Measurements from ENCODE around the gene KSR1.

Gene KSR1

DNA sequence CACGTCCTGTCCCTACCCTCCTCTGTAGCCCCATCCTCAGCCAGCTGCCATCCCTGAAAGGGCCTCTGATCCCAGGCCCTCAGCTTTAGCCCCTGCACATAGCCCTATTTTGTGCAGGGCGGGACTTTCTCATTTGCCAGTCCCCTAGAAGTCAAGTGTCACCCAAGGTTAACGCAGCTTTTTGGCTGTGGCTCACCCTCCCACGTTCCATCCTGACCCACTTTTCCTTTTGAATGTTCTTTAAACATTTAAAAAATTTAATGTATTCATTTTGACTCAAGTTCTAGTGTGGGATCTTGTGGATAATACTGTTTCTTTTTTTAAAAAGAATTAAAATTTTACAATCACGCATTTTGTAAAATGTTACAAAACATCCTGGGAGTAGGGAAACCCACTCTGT lies 112.6 kb downstream of the KSR1 start:
- Histone ChIP-seq H3K79me2 (ENCODE audit: insufficient read depth, low read depth) (no peaks in the 10 kb centered on the region), H3K4me2 (no peak overlapping the region), H3K36me3 (ENCODE audit: insufficient read depth) (no peaks in the 10 kb centered on the region), H3K4me3 (IDR thresholded peaks at IDR 0.05; ENCODE audit: insufficient read depth, low read depth, low read length) (no peak overlapping the region), H2AFZ (ENCODE audit: low read depth) (no peak overlapping the region), H4K20me1 (ENCODE audit: insufficient read depth) (no peaks in the 10 kb centered on the region), H3K4me1 (ENCODE audit: low read depth, poor library complexity, severe bottlenecking) (no peaks in the 10 kb centered on the region), H3K27ac (no peak overlapping the region), H3K9ac (no peak overlapping the region), H3K27me3 (ENCODE audit: insufficient read depth, low read depth) (no peaks in the 10 kb centered on the region)
- TF ChIP-seq, protein P1, sequence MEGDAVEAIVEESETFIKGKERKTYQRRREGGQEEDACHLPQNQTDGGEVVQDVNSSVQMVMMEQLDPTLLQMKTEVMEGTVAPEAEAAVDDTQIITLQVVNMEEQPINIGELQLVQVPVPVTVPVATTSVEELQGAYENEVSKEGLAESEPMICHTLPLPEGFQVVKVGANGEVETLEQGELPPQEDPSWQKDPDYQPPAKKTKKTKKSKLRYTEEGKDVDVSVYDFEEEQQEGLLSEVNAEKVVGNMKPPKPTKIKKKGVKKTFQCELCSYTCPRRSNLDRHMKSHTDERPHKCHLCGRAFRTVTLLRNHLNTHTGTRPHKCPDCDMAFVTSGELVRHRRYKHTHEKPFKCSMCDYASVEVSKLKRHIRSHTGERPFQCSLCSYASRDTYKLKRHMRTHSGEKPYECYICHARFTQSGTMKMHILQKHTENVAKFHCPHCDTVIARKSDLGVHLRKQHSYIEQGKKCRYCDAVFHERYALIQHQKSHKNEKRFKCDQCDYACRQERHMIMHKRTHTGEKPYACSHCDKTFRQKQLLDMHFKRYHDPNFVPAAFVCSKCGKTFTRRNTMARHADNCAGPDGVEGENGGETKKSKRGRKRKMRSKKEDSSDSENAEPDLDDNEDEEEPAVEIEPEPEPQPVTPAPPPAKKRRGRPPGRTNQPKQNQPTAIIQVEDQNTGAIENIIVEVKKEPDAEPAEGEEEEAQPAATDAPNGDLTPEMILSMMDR (conservative IDR thresholded peaks at IDR 0.05; ENCODE audit: low read depth, low read length): no peak

GRCh38 chr17:27569257-27569722 lies 113.0 kb downstream of the KSR1 start:
- no peaks in the 10 kb centered on the region for H3K4me1 ChIP-seq (ENCODE audit: low read depth, poor library complexity, severe bottlenecking)
- H2AFZ ChIP-seq (ENCODE audit: low read depth): no peak overlapping the region
- H3K4me3 ChIP-seq (IDR thresholded peaks at IDR 0.05; ENCODE audit: insufficient read depth, low read depth, low read length): no peak overlapping the region
- TF ChIP-seq, protein P1 (conservative IDR thresholded peaks at IDR 0.05; ENCODE audit: low read depth, low read length): peak; percentile 60
- no peaks in the 10 kb centered on the region for H4K20me1 ChIP-seq (ENCODE audit: insufficient read depth)
- H3K36me3 ChIP-seq (ENCODE audit: insufficient read depth): no peaks in the 10 kb centered on the region
- no peak overlapping the region for H3K9ac ChIP-seq
- no peak overlapping the region for H3K27ac ChIP-seq
- H3K4me2 ChIP-seq: no peak overlapping the region
- no peaks in the 10 kb centered on the region for H3K79me2 ChIP-seq (ENCODE audit: insufficient read depth, low read depth)
- H3K27me3 ChIP-seq (ENCODE audit: insufficient read depth, low read depth): no peaks in the 10 kb centered on the region

DNA sequence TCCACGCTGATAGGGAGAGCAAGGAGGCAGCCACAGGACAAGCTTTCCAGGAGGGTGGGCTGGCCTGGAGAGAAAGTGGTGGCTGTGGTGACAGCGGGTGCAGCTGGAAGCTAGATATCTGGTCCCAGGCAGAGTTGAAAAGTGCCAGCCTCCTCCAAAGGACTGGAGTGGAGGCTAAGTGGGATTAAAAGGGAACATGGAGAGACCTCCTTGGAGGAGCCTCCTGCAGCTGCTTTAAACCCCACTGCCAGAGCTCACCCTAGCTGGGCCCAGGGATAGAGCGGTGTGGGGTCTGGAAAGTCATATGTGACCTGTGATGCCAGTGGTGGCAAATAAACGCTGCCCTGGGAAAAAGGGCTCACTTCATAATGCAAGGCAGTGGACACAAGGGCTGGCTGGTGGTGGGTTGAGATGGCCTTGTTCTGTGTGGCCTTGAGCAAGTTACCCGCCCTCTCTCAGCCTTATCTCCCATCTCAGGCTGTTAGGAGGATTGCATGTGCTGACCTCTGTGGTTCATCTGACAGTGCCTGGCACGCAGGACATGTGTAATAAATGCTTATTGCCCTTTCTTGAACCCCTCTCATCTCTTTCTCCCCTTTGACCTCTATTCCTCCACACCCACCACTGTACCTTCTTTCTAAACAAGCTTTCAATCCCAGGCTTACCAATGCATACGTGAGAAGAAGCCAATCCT lies 113.8 kb downstream of the KSR1 start:
- no peak overlapping the region for H3K9ac ChIP-seq

DNA sequence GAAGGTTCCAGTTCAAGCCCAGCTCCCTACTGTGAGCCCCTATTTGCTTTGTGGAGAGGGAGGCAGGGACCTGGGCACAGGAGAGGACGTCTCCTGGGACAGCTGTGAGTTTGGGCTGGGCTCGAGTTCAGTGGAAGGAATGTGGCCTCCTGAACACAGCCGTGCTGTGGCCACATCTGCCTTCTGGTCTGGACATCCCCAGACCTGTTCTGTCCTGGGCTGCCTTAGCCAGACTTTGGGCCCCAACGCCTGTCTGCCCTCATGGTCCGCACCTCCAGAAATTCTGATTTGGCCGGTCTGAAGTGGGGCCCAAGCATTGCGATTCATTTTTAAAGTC lies 114.3 kb downstream of the KSR1 start:
- H3K36me3 ChIP-seq (ENCODE audit: insufficient read depth): no peaks in the 10 kb centered on the region
- H3K4me2 ChIP-seq: no peak overlapping the region
- H3K79me2 ChIP-seq (ENCODE audit: insufficient read depth, low read depth): no peaks in the 10 kb centered on the region
- no peak overlapping the region for H3K27ac ChIP-seq
- no peaks in the 10 kb centered on the region for H4K20me1 ChIP-seq (ENCODE audit: insufficient read depth)
- no peaks in the 10 kb centered on the region for H3K4me1 ChIP-seq (ENCODE audit: low read depth, poor library complexity, severe bottlenecking)
- no peaks in the 10 kb centered on the region for H3K27me3 ChIP-seq (ENCODE audit: insufficient read depth, low read depth)
- TF ChIP-seq, protein P1 (conservative IDR thresholded peaks at IDR 0.05; ENCODE audit: low read depth, low read length): no peak
- H3K9ac ChIP-seq: no peak overlapping the region
- H3K4me3 ChIP-seq (IDR thresholded peaks at IDR 0.05; ENCODE audit: insufficient read depth, low read depth, low read length): no peak overlapping the region
- H2AFZ ChIP-seq (ENCODE audit: low read depth): no peak overlapping the region

More for the DNA sequence above, 113.8 kb downstream of the KSR1 start:
- Histone ChIP-seq H4K20me1 (ENCODE audit: insufficient read depth) (no peaks in the 10 kb centered on the region), H3K79me2 (ENCODE audit: insufficient read depth, low read depth) (no peaks in the 10 kb centered on the region), H3K4me1 (ENCODE audit: low read depth, poor library complexity, severe bottlenecking) (no peaks in the 10 kb centered on the region), H3K4me2 (no peak overlapping the region), H2AFZ (ENCODE audit: low read depth) (no peak overlapping the region), H3K4me3 (IDR thresholded peaks at IDR 0.05; ENCODE audit: insufficient read depth, low read depth, low read length) (no peak overlapping the region), H3K36me3 (ENCODE audit: insufficient read depth) (no peaks in the 10 kb centered on the region), H3K27ac (no peak overlapping the region), H3K27me3 (ENCODE audit: insufficient read depth, low read depth) (no peaks in the 10 kb centered on the region)
- TF ChIP-seq, protein P1 (conservative IDR thresholded peaks at IDR 0.05; ENCODE audit: low read depth, low read length): no peak
